Progenitor cell of endocrine pancreas (in vitro differentiated cells): Measurements from ENCODE around the gene TMEM245. TPM values are rescaled to one million over a fixed set of nuclear protein-coding genes. Genes with fewer than 3 reads are reported as not detected.

Experiments used
- DNase-seq: peaks from one replicate; pipeline ENCODE4 v3.0.0; 2021; ENCODE audit warnings: low spot score; ENCODE audit not compliant: unreplicated experiment
- H3K27ac Mint-ChIP-seq: 2 replicates; pipeline ENCODE4 v1.8.0; 2021; ENCODE audit warnings: mild to moderate bottlenecking, moderate library complexity, mixed read lengths
- H3K27me3 Mint-ChIP-seq: 2 replicates; pipeline ENCODE4 v1.8.0; 2021; ENCODE audit warnings: mixed read lengths
- H3K36me3 Mint-ChIP-seq: 2 replicates; pipeline ENCODE4 v1.8.0; 2022; ENCODE audit warnings: mixed read lengths; ENCODE audit not compliant: insufficient read depth
- H3K4me1 Mint-ChIP-seq: 2 replicates; pipeline ENCODE4 v1.8.0; 2021; ENCODE audit warnings: low read depth, mixed read lengths
- H3K4me3 Mint-ChIP-seq: 2 replicates; pipeline ENCODE4 v1.8.0; 2021; ENCODE audit warnings: low read depth, mild to moderate bottlenecking, moderate library complexity, mixed read lengths
- H3K9me3 Mint-ChIP-seq: 2 replicates; pipeline ENCODE4 v1.8.0; 2021; ENCODE audit warnings: low read depth, mixed read lengths
- CTCF ChIP-seq: fragments of 200-600 bp; sonication (generic); IDR thresholded peaks from one replicate; pipeline ENCODE4 v1.5.0; 2021; ENCODE audit warnings: antibody characterized with exemption, mild to moderate bottlenecking; ENCODE audit not compliant: unreplicated experiment
- long read RNA-seq: library from polyadenylated mRNA; unstranded; transcript quantifications from one replicate; pipeline ENCODE4 v2.0.0, GENCODE V29; 2020
- total RNA-seq: library from RNA; stranded (reverse); gene quantifications from 2 replicates; pipeline ENCODE4 v1.2.1, GENCODE V29; 2021

Gene TMEM245
- total RNA-seq: 51.1 and 57.2 TPM in 2 replicates
- long read RNA-seq, partial matches to known transcripts: 10 of 33 reads
- long read RNA-seq, other reads (novel, unspliced or antisense): 20 of 33 reads

DNA sequence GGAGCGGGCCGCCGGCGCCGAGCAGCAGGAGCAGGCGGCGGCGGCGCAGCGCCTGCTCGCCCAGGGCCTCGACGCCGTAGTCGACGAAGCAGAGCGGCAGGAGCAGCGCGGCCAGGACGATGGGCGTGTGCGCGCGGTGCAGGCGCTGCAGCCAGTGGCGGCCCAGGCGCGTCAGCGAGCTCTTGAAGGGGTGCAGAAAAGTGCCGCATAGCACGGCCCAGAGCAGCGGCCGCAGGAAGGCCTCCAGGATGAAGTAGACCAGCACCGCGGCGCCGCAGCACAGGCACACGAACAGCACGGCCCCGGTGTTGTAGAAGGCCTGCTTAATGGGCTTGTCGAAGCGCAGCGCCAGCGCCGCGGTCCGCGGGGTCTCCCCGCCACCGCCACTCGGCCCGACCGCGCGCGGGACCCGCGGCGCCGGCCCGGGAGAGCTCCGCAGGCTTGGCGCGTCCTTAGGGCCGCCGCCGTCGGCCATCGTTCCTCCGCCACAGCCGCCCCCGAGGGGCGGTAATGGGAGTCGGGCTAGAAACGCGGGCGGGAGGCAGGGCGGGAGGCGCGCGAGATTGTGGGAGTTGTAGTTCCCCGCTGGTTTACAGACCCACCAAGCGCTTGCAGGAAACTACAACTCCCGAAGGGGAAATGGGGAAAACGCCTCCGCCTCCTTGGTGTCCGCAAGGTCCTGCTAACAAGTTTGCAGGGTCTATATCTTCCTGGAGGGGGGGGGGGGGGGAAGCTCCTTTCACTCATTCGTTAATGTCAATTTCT lies at the start of gene TMEM245:
Gene TMEM245 (minus strand): TSS at position 509 of the 765 bp plus-strand sequence. CDS start 34 bp downstream, at position 475.
- Mint-ChIP-seq H3K9me3 (no peaks in the 10 kb centered on the region), H3K36me3 (peaks cover 4% of the 10 kb centered on the region), H3K27me3 (no peaks in the 10 kb centered on the region), H3K4me3 (peak within 1 kb of the TSS; percentile 92), H3K27ac (peak within 1 kb of the TSS; percentile 97), H3K4me1 (peaks cover 23% of the 10 kb centered on the region)
- peak; percentile 90 for DNase-seq
- TF ChIP-seq CTCF: no peak

DNA sequence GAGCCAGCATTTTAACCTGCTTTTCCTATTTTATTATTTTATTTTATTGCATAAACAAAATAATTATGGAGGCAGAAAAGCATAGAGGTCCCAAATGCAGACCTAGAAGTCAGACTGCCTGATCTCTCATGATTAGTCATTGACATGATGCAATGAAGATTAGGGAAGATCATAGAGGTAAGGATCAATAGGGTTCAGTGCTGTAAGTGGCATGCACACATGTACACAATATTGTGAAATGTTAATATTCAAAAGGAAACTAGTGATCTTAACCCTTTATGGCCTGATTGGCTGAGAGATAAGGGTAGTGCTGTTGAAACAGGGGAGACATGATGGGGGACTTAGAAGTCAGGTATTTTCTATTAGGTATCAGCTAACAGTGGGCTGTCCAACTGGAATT lies 48.4 kb upstream of the TMEM245 start:
- no peaks in the 10 kb centered on the region for H3K9me3 Mint-ChIP-seq
- no peak for TF ChIP-seq CTCF
- peaks cover 29% of the 10 kb centered on the region for H3K27me3 Mint-ChIP-seq
- peaks cover 4% of the 10 kb centered on the region for H3K4me1 Mint-ChIP-seq
- no peak overlapping the region for H3K27ac Mint-ChIP-seq
- peaks cover 1% of the 10 kb centered on the region for H3K36me3 Mint-ChIP-seq
- H3K4me3 Mint-ChIP-seq: no peak overlapping the region
- DNase-seq: no peak

DNA sequence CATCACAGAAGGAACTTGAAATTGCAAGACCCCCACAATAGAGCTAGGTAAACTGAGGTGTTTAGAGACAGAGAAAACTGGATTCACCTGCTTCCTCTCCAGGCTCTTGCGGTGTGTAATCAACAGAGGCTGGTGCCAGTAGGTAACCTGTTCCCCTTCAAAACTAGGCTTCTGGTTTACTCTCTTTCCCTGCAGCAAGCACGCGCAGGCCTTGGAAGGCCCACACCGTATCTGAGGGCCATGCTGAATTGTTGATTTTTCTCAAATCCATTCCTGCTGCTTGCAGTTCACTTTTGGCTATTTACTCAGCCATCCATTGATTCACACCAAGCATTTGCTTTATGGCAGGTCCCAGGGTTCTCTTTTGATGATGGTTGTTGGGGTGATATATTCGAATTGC lies 48.0 kb upstream of the TMEM245 start:
- DNase-seq: no peak
- Mint-ChIP-seq H3K27ac (peak overlapping the region; percentile 15), H3K4me1 (peaks cover 4% of the 10 kb centered on the region), H3K4me3 (peak overlapping the region; percentile 83), H3K27me3 (peaks cover 31% of the 10 kb centered on the region), H3K36me3 (peaks cover 1% of the 10 kb centered on the region), H3K9me3 (no peaks in the 10 kb centered on the region)
- TF ChIP-seq CTCF: no peak

DNA sequence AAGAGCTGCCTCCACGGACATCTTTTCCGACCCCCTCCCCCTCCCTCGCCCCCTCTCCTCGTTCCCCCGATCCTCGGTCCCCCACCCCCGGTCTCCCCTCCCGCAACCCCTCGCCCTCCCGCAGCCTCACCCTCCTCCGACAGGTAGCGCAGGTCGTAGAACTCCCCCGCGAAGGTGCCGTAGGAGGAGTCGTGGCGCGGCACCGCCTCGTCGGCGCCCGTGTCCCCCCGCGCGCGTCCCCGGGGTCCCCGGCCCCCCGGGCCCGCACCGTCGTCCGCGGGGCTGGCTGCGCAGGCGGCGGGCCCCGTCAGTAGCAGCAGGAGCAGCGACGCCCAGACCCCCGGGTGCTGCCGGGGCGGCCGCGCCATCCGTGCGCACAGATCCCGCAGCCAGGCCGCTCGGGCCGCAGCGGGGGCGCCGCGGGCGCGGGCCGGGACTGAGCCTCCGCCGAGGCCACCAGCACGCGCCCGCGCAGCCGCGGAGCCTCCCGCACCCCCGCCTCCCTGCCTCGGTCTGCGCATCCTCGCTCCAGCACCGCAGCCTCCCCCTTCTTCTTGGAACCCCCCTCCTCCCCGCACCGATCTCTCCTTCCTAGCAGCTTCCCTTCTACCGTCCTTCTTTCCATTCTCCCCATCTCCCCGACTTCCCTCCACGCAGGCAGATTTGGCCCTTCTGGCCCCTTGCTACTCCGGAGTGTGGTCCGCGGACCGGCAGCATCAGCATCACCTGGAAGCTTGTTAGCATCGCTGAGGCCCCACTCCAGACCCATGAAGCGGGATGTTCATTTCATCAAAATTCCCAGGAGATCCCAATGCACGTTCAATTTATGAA lies 47.2 kb upstream of the TMEM245 start, which contains the start of gene FRRS1L:
Gene FRRS1L (minus strand): TSS at position 479 of the 831 bp plus-strand sequence. CDS start 111 bp downstream, at position 368.
- Mint-ChIP-seq H3K9me3 (no peaks in the 10 kb centered on the region), H3K4me3 (peak within 1 kb of the TSS; percentile 83), H3K27ac (peak within 1 kb of the TSS; percentile 90), H3K27me3 (peaks cover 31% of the 10 kb centered on the region), H3K36me3 (peaks cover 1% of the 10 kb centered on the region), H3K4me1 (peaks cover 4% of the 10 kb centered on the region)
- no peak for TF ChIP-seq CTCF
- DNase-seq: peak; percentile 19

- Mint-ChIP-seq H3K27ac (no peak overlapping the region), H3K9me3 (no peaks in the 10 kb centered on the region), H3K4me1 (peaks cover 4% of the 10 kb centered on the region), H3K27me3 (peaks cover 32% of the 10 kb centered on the region), H3K4me3 (peak overlapping the region; percentile 57), H3K36me3 (peaks cover 1% of the 10 kb centered on the region)
- no peak for DNase-seq
- no peak for TF ChIP-seq CTCF
These were observed 46.5 kb upstream of the TMEM245 start for GRCh38 chr9:109166171-109166770.
